ENCODE data around the gene TSSK2. TPM values are rescaled to one million over a fixed set of nuclear protein-coding genes. Genes with fewer than 3 reads are reported as not detected.
A peak's percentile ranks its signal among the peaks of the same experiment; 100 is the strongest.

Gene TSSK2
- total RNA-seq, 1 donor from 2014 or later, result not detected

DNA sequence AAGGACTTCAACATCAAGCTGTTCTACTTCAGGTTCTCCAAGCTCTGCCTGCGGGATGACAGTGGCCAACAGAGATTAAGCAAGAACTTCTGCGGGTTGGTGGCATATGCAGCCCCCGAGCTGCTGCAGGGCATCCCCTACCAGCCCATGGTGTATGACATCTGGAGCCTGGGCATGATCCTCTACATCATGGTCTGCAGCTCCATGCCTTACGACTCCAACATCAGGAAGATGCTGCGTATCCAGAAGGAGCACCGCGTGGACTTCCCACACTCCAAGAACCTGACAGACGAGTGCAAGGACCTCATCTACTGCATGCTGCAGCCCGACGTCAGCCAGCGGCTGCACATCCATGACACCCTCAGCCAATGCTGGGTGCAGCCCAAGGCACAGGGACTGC is 6.1 kb upstream of the TSSK2 start:
- no peak for DNase-seq

DNA sequence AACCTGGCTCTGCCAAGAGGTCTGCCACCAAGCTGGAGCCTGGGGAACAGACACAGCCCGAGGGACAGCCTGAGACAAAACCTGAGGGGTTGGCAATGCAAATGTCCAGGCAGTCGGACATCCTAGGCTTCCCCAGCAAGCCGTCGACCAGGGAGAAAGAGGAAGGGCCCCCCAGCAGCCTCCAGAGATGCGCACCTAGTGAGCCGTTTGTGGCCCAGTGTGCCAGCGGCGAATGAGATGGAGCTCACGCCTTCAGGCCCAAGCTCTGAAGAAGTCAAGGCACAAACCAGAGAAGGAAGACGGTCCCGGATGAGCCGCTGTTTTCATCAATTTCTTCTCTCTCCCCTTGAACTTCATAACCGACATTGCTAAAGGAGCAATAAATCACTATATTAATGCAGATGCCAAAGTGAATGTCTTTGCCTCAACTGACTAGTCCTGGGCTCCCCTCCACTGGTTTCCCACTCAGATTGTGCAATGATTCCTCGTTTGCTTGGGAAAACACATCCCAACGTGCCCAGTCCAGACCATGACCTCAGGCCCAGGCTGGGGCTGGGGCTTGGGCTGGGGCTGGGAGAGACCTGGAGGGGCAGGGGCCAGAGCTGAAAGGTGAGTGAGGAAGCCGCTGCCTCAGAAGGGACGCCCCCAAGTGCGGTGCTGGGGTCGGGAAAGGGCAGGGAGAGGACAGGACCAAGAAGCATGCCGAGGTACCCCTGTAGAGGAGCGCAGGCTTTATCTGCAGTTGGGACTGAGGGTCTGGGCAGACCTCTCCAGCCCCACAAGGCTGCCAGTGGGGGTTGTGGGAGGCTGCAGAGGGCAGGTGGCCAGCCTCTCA is 5.4 kb upstream of the TSSK2 start:
- DNase-seq, result no peak

DNA sequence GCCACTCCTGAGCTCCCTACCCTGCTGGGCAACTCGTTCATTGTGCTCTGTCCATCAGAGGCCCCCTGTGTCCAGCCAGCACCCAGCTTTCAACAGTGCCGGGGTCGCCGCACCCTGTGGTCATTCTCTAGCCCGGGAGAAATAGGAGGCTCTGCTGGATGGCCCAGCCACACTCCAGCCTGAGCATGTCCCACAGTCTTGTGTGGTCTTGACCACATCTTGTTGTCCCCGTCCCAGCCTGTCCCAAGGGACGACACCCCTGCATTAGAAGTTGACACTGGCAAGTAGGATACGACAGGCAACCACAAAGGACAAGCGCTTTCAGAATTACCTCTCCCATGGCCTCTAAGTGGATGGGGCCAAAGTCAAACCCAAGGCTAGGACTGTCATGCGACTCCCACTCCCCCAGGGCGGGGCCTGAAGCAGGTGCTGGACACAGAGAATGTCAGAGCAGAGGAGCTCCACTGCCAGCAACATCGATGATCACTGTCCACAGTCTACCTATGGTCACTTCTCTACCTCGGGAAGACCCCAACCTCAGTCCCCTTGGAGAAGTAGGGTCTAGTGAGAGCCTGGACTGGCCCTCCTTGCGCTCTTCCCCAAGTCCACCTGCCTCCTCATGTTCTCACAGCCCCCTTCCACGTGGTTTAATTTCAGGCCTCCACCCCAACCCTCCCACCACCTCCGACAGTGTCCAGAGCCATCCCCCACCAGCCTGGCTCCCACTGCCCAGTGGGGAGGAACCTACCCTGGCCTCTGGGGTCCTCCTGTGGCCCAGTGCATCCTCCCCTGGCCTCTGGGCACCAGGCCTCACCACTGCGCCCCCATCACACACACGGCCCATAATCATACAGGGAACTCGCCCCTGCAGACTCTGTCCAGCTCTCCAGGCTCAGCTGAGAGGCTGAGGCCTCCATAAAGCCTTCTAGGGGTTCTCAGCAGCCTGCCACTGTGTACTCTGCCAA is 4.5 kb upstream of the TSSK2 start:
- DNase-seq, result no peak

DNA sequence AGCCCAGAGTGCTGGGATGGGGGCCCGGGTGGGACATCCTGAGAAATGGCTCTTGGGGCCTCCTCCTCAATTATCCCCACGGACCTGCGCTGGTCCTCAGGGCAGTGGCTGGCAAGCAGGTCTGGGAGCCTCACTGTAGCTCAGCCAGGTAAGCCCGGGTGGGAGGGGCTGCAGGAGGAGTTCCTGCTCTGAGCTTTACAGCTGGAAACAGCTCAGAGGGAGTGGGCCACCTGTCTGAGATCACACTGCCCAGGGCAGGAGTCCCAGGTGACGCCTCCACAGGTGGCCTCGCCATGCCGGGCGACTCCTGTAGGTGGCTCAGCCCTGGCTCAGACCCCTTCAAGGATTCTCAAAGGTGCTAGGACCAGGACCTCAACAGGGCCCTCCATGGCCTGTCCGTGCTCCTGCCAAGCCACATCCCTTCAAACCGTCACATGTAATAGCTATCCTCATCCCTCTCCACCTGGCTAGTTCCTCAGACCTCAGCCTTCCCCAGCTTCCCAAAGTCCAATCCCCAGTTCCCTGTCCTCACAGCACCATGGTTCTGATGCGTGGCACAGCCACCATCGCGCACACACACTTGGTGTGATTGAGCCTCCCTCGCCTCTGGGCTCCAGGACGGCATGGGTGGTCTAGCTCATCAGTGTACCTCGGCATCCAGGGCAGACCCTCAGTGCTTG is 3.6 kb upstream of the TSSK2 start:
- no peak for DNase-seq

DNA sequence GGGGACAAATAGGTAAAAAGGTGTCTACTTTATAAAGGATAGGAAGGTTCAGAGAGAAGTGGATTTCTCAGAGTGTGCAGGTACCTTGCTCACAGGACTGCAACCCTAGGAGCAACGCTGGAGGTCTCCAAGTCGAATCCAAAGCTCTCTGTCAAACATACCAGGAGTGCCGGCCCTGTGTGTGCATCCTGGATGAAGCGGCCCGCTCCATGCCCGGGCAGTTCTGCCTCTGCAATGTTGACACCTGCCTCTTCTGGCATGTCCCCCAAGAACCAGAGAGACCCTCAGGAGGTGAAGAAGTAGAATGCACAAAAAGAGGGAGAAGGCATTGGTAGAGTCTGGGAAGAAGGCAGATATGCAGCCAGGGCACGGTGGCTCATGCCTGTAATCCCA is 3.1 kb upstream of the TSSK2 start:
- no peak for DNase-seq

DNA sequence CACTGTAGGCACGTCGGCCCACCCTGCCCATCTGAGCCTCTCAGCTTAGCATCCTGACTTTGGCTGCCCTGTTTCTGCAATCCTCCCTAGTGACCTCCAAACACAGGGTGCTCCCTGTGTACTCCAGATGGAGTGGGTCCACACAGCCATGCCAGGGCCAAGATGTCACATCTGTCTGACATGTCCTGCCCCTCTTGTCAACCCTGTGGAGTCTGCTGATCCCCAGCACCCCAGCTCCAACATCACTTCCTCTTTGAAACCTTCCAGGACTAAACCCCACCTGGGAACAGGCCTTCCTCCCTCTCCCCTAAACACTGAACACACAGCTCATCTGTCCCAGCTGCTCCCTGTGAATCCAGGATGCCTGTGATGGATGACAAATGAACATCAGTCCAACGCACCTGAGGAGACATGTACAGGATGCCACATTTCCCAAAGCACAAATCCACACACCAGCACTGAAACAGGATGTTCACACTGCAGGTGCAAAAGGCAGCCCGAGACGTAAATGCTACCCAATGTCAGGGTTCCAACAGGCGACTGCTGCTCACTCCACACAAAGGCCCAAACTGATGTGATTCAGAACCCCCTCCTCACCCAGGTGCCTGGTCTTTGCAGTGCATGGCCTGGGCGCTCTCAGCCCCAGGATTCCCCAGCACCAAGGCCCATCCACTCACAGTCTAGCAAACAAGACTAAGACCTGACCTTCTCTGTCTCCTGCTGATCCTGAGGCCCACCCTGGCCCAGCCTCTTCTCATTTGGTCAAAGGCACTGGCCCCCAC is 2.0 kb upstream of the TSSK2 start:
- no peak for DNase-seq

DNA sequence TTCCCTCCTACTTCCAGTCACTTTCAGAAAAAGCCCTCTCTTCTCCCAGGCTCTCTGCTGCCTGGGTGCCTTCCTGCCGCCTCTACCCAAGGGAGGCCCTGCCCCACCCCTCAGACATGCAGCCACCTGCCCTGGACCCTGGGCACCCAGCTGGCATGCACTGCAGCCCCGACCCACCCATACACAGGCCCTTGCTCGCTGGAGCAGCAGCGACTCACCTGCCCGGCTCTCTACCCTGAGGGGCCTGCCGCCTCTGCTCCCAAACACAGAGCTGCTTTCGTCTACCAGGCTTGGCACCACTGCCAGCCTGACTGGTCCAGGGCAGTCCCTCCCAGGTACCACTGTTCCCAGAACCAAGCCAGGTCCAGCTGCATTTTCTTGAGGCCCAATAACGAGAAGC is 1.2 kb upstream of the TSSK2 start:
- peak; percentile 44 for DNase-seq

DNA sequence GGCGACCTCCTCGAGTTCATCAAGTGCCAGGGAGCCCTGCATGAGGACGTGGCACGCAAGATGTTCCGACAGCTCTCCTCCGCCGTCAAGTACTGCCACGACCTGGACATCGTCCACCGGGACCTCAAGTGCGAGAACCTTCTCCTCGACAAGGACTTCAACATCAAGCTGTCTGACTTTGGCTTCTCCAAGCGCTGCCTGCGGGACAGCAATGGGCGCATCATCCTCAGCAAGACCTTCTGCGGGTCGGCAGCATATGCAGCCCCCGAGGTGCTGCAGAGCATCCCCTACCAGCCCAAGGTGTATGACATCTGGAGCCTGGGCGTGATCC is 542 bp downstream of the TSSK2 start:
- no peak for DNase-seq

DNA sequence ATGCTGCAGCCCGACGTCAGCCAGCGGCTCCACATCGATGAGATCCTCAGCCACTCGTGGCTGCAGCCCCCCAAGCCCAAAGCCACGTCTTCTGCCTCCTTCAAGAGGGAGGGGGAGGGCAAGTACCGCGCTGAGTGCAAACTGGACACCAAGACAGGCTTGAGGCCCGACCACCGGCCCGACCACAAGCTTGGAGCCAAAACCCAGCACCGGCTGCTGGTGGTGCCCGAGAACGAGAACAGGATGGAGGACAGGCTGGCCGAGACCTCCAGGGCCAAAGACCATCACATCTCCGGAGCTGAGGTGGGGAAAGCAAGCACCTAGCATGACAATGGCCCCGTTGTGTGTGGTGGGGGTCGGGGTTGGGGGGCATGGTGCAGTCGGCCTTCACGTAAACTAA is 1.0 kb downstream of the TSSK2 start:
- no peak for DNase-seq

DNA sequence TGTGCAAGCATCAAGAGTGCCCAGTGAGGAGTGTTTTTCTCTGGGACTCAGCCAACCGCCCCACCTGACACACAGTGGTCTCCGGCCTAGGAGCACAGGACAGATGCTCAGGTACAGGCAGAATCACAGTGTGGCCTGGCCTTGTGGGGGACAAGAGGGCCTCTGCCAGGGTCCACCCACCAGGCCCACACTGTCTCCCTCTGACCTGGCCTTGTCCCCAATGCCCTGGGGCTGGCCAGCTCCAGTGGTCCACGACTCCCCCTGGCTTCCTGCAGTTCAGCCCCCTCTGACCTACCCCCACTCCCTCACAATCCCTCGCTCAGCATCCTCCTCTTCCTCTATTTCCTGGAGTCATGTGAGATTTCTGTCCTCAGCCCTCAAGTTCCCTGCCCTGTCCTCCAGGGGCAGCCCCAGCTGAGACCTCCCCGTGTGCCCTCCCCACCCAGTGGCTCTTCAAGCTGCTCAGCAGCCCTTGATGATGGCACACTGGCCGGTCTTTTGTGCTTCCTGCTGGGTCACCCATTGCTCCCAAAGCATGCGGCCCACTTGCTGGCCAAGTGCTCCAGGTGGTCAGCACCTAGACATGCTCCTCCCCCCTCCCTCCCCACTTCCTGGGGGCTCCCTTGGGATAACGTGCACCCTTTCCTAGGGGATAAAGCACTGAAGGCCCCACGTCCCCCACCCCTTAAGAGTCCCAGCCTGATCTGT is 1.7 kb downstream of the TSSK2 start:
- DNase-seq, result no peak

DNA sequence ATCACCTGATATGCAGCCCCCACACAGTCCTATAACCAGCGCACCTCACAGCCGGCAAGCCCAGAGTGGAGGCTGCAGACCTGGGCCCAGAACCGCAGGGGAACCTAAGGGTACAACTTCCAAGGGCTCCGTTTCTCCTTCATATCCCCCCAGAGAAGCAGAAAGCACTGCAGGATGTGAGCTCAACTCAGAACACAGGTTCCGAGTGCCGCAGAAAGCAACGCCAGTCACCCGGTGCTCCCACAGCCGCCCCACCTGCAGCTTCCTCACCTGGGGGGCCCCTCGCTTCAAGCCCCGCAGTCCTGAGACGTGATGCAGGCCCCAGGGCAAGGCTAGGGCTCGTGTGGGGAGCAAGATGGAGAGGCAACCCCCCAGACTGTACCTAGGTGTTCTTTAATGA is 2.5 kb downstream of the TSSK2 start:
- DNase-seq, result no peak

DNA sequence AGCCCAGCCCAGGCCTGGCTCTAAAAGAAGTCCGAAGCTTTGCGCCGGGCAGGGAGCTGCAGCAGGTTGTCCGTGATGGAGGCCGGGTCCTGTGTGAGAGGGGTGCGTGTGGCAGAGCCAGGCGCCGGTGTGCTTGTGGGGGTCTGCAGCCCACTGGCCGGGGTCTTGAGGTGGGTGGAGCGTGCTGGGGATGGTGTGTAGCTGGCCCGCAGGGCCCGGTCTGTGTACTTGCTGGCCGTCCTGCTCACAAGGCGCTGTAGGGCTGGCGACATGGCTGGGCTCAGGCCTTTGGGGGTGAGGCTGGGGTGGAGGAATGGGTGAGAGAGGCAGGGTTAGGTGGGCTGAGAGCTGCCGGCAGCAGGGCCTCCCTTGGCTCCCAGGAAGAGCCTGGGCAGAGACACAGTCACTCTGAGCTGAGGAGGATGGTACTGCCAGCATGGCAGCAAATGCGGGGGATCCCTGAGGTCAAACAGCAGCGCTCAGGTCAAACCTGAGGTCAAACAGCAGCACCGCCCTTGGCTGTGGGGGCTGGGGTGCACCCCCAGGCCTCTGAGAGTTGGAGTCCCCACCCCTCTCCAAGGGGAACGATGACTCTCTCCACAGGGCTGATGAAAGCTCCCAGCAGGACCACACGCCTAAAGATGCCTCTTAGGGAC is 3.2 kb downstream of the TSSK2 start:
- no peak for DNase-seq

DNA sequence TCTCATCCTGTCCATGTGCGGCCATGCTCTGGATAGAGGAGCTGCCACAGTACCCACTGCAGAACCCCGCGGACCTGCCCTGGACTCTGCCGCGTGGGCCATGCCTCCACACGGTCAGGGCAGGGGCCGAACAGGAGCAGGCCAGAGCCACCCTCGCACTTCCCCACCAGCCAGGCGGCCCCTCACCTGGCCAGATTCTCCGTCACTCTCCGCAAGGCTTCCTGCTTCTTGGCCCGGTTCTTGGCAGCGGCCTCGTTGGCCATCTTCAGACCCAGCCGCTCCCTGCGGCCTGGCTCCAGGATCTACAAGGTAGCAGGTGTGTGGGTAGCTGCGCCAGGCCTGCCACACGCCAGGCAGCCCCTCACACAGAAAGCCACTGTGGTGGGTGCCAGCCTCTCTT is 3.8 kb downstream of the TSSK2 start:
- DNase-seq, result no peak

DNA sequence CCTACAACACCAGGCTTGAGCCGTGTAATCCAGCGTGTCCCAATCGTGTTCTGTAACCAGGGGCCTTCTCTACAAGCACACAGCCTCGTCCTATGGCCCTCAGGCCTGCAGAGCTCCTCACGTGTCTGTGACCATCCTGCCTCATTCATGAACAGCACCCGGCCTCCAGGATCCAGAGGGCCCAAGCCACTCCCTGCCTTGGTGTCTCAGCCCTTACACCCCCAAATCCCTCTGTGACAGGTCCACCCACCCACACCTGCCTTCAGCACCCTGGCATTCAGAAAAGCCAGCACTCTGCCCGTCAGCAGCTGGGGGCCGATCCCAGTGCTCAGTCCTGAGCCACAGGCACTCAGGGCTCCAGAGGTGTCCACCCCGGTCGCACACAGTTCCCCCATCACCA is 5.8 kb downstream of the TSSK2 start:
- DNase-seq, result no peak

DNA sequence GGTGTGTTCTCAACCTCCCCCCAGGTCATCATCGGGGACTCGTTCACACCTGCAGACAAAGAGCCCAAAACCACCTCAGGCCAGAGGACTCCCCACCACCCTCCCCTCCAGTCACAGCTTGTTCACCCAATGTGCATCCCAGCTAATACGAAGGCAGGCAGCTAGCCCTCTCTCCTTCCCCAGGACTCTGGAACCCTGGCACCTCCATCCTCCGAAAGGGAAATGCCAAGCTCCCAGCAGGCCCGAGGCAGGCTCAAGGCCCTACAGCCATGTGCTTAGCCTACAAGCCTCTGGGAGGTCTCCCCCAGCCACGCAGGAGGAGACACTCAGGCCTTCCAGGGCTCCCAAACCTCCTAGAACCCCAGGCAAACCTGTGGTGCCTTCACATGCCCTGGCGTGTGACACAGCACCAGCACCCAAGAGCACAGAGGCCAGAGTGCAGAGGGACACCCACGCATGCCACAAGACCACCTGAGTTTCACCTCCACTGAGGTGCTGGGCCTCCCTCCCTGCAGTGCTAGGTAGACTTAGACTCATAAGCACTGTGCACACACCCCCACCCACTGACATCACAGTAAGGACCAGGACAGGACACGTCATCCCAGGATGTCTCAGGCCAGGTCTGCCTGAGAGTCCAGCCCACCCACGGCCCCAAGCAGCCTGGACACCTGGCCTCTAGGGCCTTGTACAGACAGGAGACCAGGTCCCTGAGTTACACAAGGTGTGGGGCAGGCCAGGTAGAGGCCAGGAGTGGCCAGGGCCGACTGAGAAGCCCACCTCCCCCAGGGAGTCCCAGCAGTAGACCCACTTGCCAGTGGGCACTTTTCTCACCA is 6.5 kb downstream of the TSSK2 start:
- DNase-seq, result no peak

DNA sequence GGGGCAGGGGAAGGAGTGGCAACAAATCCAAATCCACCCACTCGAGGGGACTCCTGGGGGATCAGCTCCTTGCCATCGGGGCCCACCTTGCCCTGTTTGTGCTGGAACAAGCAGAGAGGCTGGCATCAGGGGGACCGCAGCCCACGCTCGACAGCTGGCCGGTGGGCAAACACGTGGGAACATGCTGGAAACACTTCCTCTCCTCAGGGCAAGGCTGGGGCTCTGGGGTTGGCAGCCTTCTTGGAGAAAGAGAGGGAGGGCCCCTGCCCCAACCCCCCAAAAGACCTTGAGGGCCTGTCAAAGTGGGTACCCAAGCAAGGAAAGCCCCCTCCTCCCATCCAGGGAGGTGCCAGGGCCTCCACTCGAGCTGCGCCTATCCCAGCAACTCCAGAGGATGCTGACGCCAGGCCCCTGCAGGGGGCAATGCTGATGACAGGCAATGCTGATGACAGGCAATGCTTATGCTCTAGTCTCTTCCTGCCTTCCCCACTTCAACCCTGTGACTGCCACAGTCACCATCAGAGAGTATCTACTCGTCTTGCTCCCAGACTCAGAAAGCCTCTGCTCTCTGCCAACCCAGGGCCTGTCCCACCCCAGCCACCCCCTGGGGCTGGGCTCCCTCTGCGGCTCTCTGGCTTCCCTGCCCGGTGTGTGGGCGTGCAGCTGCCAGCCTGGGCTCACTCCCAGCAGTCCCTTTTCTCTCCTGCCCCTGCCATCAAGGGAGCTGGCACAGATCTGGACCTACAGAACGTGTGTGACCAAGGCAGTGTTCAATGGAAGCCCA is 7.3 kb downstream of the TSSK2 start:
- no peak for DNase-seq

DNA sequence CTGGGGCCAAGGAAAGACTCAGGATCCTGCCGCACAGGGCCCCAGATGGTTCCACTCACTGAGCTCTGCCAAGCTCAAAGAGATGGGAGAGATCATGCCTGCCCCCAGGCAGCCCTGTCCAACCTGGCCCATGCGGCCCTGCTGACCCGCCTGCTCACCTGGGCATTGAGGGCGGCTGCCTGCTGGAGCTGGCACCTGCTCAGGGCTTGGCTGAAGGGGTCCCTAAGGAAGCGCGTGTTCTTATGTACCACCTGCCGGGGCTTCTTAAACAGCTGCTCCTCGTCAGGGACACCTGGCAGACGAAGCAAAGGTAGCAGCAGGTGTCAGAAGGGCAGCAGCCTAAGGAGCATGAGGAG is 7.9 kb downstream of the TSSK2 start:
- no peak for DNase-seq

DNA sequence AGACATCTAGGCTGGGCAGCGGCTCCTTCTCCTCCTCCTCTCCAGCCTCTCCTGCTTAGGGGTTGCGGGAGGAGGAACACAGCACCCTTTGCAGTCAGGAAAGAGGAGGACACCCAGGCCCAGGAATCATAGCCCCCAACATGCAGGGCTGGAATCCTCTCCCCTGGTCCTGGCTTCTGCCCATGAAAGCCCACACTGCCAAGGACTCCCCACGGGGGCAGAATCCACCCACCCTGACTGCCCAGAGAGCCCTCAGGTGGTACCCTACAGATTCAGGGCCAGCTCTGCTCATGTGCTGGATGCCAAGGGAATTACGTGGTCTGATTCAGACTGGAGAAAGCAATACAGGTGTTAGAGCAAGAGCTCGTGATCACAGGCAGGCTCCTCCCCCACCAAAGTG is 8.9 kb downstream of the TSSK2 start:
- no peak for DNase-seq

DNA sequence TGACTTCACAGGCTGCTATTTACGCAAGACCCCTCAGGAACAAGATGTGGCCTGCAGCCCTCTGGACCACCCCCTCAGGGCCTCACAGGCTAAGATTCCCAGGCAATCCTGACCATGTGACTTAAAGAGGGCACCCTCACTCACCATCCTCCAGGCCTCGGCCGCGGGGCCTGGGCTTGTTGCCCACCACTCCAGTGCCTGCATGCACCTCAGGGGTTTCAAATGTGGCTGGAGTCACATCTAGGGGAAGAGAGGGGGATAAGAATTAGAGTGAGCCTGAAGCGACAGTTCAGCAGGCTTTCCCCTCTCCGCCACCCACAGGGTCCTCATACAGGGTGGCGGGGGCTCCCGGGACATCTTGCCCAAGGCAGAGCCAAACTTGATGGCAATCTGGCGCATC is 11.3 kb downstream of the TSSK2 start:
- no peak for DNase-seq
